Loucy (cell line): Measurements from ENCODE around the gene ERFE.

ENCODE experiments used
- H2AFZ ChIP-seq: fragments of 200-600 bp; sonication (generic); 2 replicates; pipeline ENCODE4 v1.6.0; 2016; ENCODE audit warnings: antibody characterized with exemption, mild to moderate bottlenecking, low read length, moderate library complexity
- H3F3A ChIP-seq: fragments of 200-600 bp; 2 replicates; pipeline ENCODE4 v1.6.0; 2016; ENCODE audit warnings: antibody characterized with exemption, low read depth, mild to moderate bottlenecking
- H3K27me3 ChIP-seq: fragments of 200-600 bp; sonication (generic); 2 replicates; pipeline ENCODE4 v1.6.1; 2014; ENCODE audit warnings: low read length, mild to moderate bottlenecking; ENCODE audit not compliant: insufficient read depth, poor library complexity, severe bottlenecking
- H3K36me3 ChIP-seq: fragments of 200-600 bp; sonication (generic); 2 replicates; pipeline ENCODE4 v1.6.1; 2016; ENCODE audit warnings: low read length; ENCODE audit not compliant: insufficient read depth
- H3K4me1 ChIP-seq: fragments of 200-600 bp; sonication (generic); 2 replicates; pipeline ENCODE4 v1.5.1; 2014; ENCODE audit warnings: low read length, mild to moderate bottlenecking; ENCODE audit not compliant: insufficient read depth, poor library complexity, severe bottlenecking
- H3K4me2 ChIP-seq: fragments of 200-600 bp; sonication (generic); 2 replicates; pipeline ENCODE4 v1.6.0; 2014; ENCODE audit warnings: antibody characterized with exemption, low read length, low read depth, mild to moderate bottlenecking; ENCODE audit not compliant: poor library complexity, severe bottlenecking
- H3K4me3 ChIP-seq: fragments of 200-600 bp; sonication (generic); 2 replicates; pipeline ENCODE4 v1.5.1; 2014; ENCODE audit warnings: low read length, mild to moderate bottlenecking, mixed read lengths; ENCODE audit not compliant: poor library complexity, severe bottlenecking
- H3K79me2 ChIP-seq: fragments of 200-600 bp; sonication (generic); 2 replicates; pipeline ENCODE4 v1.6.1; 2014; ENCODE audit warnings: low read length; ENCODE audit not compliant: insufficient read depth
- H3K9ac ChIP-seq: fragments of 200-600 bp; sonication (generic); 2 replicates; pipeline ENCODE4 v1.6.0; 2014; ENCODE audit warnings: mild to moderate bottlenecking, low read depth, low read length, moderate library complexity; ENCODE audit not compliant: poor library complexity, severe bottlenecking
- H3K9me2 ChIP-seq: fragments of 200-600 bp; sonication (generic); replicated peaks from 2 replicates; pipeline ENCODE4 v1.6.1; 2016; ENCODE audit warnings: low read depth, low read length, mixed read lengths
- H3K9me3 ChIP-seq: fragments of 200-600 bp; sonication (generic); 2 replicates; pipeline ENCODE4 v1.6.1; 2014; ENCODE audit warnings: mild to moderate bottlenecking, antibody characterized with exemption, low read length, low read depth; ENCODE audit not compliant: insufficient read depth
- H4K20me1 ChIP-seq: fragments of 200-600 bp; sonication (generic); 2 replicates; pipeline ENCODE4 v1.6.0; 2014; ENCODE audit warnings: antibody characterized with exemption, low read length, mild to moderate bottlenecking; ENCODE audit not compliant: insufficient read depth, poor library complexity, severe bottlenecking
- CTCF ChIP-seq: fragments of 200-600 bp; sonication (generic); conservative IDR thresholded peaks from 2 replicates; pipeline ENCODE4 v1.5.1; 2014; ENCODE audit warnings: mild to moderate bottlenecking, antibody characterized with exemption, low read length
- EZH2phosphoT487 ChIP-seq: fragments of 200-600 bp; IDR thresholded peaks from 2 replicates; pipeline ENCODE4 v1.6.1; 2018; ENCODE audit warnings: antibody characterized with exemption, mild to moderate bottlenecking, moderate library complexity, borderline replicate concordance

Gene ERFE

GRCh38 chr2:238162846-238163441, 4.2 kb downstream of the ERFE start:
- H3K79me2 ChIP-seq: no peaks in the 10 kb centered on the region
- peaks cover 10% of the 10 kb centered on the region; the same call in 1 of the 2 replicates for H3K36me3 ChIP-seq
- no peak overlapping the region for H3K4me2 ChIP-seq
- H3K27me3 ChIP-seq: no peaks in the 10 kb centered on the region
- H3K4me1 ChIP-seq: peaks cover 14% of the 10 kb centered on the region
- H3K4me3 ChIP-seq: no peak overlapping the region
- TF ChIP-seq CTCF (no peak), EZH2phosphoT487 (no peak)
- H3F3A ChIP-seq: no peaks in the 10 kb centered on the region
- no peak overlapping the region for H2AFZ ChIP-seq
- H3K9me2 ChIP-seq: no peaks in the 10 kb centered on the region
- no peaks in the 10 kb centered on the region for H4K20me1 ChIP-seq
- H3K9ac ChIP-seq: no peak overlapping the region
- H3K9me3 ChIP-seq: no peaks in the 10 kb centered on the region

- H3K4me3 ChIP-seq: no peak overlapping the region
- no peaks in the 10 kb centered on the region for H3F3A ChIP-seq
- H2AFZ ChIP-seq: no peak overlapping the region
- no peak overlapping the region for H3K9ac ChIP-seq
- H3K79me2 ChIP-seq: no peaks in the 10 kb centered on the region
- H3K9me2 ChIP-seq: no peaks in the 10 kb centered on the region
- peaks cover 14% of the 10 kb centered on the region for H3K4me1 ChIP-seq
- TF ChIP-seq EZH2phosphoT487 (no peak), CTCF (no peak)
- peaks cover 16% of the 10 kb centered on the region; the same call in 1 of the 2 replicates for H3K36me3 ChIP-seq
- H3K9me3 ChIP-seq: no peaks in the 10 kb centered on the region
- H3K27me3 ChIP-seq: no peaks in the 10 kb centered on the region
- H4K20me1 ChIP-seq: no peaks in the 10 kb centered on the region
- H3K4me2 ChIP-seq: no peak overlapping the region
Measured at GRCh38 chr2:238163481-238164198, 4.9 kb downstream of the ERFE start.

DNA sequence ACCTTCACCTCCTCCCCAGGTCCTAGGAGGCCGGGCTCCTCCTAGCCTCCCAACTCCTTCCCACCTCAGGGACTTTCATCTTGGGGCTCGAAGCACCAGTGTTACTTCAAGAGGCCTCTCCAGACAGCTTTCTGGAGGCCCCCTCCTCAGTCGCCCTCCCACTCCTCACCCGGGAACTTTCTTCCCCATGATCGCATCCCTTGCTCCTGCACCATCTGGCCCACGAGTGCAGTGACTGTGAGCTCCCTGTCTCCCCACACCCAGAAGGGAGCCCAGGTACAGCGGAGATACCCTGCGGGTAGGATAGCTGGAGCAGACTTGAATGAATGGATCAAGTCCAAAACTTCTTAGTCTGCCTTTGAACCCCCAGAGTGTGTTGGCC, 6.1 kb downstream of the ERFE start:
- Histone ChIP-seq H3K9me2 (no peaks in the 10 kb centered on the region), H3K9ac (no peak overlapping the region)

More for the DNA sequence above, 6.1 kb downstream of the ERFE start:
- H3K4me2 ChIP-seq: no peak overlapping the region
- TF ChIP-seq EZH2phosphoT487 (no peak), CTCF (no peak)
- H2AFZ ChIP-seq: no peak overlapping the region
- no peak overlapping the region for H3K4me3 ChIP-seq
- peaks cover 29% of the 10 kb centered on the region; the same call in 1 of the 2 replicates for H3K36me3 ChIP-seq
- H3K27me3 ChIP-seq: no peaks in the 10 kb centered on the region
- H3K4me1 ChIP-seq: peaks cover 6% of the 10 kb centered on the region
- no peaks in the 10 kb centered on the region for H3F3A ChIP-seq
- H3K9me3 ChIP-seq: no peaks in the 10 kb centered on the region
- no peaks in the 10 kb centered on the region for H3K79me2 ChIP-seq
- no peaks in the 10 kb centered on the region for H4K20me1 ChIP-seq
